GM21723 (cell line): Measurements from ENCODE around the gene TMEM132A.
"Not testable (repeated sequence)": the region's sequence is repeated elsewhere in the genome, so short reads cannot be mapped to it uniquely, and the experiment has no call there.

Source experiments
- ATAC-seq: cut with Tn5 transposase; IDR thresholded peaks from one replicate; pipeline ENCODE4 v1.9.1; 2021; ENCODE audit warnings: mild to moderate bottlenecking, moderate library complexity; ENCODE audit not compliant: unreplicated experiment

Gene TMEM132A

DNA sequence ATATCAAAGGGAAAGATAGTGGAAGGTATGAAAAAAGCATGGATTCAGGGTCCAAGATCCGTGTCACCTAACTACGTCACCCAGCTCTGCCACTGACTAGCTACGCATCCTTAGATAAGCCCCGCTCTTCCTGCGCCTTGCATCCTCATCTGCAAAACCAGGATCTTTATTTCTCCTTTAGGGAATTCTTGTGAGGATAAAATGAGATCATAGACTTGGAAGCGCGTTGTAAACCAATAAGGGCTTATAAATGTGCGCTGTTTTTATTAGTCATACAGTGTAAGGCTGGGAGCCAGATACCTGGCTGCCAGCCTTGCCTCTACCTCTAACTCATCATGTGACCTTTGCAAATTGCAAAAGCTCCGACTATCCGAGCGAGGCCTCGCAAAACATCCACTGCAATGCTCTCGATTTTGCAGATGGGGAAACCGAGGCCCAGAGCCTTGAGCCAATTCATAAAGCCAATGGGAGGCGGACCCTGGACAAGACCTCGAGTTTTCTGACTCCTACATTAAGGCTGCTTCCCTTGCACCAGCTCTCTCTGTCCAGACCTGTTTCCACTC, 18.6 kb upstream of the TMEM132A start:
- ATAC-seq: no peak

DNA sequence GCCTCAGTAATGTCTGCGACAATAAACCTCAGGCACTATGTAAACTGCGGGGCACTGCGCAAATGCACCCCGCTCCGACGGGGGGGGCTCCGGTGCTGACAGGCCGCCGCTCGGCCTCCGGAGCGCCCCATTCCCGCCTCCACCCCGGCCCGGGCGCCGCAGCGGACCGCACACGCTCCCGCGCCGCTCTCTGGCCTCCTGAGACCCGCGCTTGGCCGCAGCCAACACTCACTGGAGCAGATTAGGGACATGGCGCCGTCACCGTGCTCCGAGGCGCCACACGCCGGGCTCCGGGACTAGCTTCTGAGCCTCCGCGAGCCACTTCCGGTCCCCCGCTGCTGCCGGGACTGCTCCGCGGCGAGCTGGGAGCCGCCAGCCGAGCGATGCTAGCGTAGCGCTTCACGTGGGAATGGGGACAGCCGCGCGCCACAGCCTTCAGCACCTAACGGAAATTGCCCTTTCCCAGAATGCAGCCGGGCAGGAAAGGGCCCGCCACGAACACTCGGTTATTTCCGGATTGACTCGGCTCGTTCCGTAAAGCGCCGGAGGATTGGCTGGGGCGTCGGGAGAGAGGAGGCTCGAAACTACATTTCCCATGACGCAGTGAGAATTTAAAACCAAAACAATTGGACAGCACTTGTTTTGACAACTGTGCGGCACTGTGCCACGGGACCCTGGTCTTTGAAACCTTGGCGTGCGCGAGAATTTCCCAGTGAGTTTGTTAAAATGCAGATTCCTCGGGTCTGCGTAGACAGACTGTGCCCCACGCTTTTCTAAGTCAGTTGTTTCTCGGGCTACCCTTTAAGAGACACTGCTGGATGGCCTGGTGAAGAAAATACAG, 17.9 kb upstream of the TMEM132A start, which contains the start of gene PRPF19:
Gene PRPF19 (minus strand): TSS at position 454 of the 841 bp plus-strand sequence. CDS start 203 bp downstream, at position 251.
- peak; percentile 71 for ATAC-seq

DNA sequence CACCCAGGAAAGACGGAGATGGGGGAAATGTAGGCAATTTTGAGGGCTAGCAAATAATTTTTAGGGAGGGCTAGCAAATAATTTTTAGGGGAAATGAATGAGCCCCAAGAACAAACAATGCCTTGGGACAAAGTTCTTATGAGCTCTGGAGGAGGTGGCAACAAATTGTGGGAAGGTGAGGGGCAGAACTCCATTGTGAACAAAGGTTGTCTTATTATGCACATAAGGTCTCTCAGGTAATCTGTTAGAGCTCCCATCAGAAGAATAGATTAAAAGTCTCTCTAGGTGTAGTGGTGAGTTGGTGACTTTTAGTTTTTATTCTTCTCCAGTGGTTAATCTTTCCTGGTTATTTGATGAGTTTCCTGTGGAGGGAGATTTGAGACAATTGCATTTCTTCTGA, 15.5 kb upstream of the TMEM132A start:
- ATAC-seq: no peak

DNA sequence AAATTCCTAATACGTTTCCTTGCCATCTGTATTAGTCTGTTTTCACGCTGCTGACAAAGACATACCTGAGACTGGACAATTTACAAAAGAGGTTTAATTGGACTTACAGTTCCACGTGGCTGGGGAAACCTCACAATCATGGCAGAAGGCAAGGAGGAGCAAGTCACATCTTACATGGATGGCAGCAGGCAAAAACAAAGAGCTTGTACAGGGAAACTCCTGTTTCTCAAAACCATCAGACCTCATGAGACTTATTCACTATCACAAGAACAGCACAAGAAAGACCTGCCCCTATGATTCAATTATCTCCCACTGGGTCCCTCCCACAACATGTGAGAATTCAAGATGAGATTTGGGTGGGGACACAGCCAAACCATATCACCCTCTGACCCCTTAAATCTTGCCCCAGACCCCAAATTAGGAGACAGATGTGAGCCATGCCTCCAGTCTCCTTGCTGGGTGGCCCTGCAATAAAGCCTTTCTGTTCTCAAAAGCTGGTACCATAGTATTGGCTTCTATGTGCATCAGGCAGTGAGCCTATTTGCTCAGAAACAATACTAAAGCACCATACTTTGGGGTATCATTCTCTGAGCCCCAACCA, 14.5 kb upstream of the TMEM132A start:
- ATAC-seq: not testable (repeated sequence)

DNA sequence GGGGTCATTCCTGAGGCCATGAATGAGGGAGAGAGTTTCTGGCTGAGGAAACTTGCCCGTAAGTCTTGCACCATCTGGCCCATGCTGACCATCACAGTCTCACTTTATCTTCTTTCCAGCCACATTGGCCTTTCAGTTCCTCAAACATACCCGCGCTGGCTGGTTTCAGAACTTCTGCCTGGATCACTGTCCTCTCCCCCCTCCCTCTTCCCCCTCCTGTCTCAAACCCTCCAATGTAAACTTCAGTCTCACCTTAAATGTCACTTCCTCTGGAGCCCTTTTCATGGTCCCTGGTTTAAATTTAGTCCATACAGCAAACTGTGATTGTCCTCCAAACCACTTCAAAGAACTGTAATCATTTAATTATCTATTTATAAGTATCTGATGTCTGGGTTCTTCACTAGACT, 14.0 kb upstream of the TMEM132A start:
- ATAC-seq: peak; percentile 40

DNA sequence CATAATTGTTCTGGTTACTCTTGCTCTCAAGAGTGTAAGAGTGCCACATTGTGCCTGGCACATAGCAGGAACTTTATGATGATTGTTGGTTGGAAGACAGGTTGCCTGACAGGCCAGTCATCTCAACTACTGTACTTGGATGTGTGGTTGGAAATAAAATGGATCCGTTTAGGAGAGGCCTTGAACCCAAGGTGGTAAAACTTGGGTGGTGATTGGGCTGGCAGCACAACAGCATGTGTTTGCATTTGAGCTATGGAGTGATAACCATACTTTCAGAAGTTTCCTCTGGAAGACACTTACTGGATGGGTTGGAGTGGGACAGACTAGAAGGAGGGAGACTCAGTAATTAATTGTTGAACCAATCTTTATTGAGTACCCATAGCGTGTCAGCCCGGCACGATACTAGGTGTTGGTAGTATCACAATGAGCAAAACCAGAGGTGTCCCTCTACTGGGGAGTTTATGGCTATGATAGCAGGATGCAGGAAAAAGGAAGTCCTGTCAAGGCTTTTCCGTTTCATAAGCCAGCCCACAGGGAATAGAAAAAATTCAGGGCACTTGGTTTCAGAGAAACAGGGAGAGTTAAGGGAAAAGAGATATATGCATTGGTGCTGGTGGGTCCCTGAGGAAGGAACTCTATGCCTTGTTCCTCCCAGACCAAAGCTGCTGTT, 13.4 kb upstream of the TMEM132A start:
- no peak for ATAC-seq

DNA sequence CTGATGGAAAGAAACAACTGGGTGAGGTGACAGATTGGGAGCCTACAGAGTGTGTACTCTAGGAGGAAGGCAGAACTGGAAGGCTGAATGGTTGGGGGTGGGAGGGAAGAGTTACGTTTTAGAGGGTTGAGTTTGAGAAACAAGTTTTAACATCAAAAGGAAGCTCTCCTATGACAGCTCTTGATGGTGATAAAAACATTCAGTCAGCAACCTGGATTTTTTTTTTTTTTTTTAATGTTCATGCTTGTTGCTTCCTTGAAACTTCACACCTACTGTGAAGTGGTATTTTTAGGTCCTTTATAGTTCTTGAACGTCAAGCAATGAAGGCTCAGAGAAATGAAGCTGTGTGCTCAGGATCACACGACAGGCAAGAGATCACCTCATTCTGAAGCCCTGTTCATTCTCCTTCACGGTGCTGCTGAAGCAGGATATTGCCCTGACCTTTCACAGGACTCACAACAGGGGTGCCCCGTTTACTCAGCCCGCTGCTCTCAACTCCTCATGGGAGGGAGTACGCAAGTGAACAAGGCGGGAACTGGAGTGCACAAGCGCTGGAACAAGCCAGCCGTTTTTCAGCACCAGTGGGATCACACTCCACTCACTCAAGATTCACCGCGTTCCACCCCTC, 11.9 kb upstream of the TMEM132A start:
- no peak for ATAC-seq

DNA sequence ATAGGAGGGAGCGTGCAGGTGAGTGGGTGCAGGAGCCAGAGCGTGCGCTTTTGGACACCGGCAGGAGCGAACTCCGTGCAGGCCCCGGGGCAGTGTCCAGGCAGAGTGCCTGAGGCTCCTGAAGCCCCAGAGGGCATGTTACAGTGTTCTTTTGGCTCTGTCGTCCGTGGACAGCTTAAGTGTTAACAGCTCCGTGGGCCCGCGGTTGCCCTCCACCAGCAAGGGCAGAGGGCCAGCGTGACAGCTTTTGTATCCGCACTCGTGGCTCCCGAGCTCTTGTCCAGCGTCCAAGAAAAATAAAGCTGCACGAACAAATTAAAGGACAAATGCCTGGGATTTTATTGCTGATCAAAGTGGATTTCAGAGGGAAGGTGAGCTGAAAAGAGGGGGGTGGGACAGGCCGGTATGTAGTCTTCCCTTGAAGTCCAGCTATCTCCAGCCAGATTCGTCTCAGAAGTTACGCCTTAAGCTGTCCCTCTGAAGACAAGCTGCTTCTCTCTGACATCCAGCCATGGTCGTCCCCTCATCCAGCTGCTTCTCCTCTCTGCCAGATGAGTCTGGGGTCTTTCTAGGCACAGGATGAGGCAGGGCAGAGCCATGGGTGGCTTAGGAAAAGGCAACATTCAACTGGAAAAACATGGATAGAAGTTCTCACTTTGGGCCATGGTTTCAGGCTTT, 11.3 kb upstream of the TMEM132A start:
- ATAC-seq: no peak

DNA sequence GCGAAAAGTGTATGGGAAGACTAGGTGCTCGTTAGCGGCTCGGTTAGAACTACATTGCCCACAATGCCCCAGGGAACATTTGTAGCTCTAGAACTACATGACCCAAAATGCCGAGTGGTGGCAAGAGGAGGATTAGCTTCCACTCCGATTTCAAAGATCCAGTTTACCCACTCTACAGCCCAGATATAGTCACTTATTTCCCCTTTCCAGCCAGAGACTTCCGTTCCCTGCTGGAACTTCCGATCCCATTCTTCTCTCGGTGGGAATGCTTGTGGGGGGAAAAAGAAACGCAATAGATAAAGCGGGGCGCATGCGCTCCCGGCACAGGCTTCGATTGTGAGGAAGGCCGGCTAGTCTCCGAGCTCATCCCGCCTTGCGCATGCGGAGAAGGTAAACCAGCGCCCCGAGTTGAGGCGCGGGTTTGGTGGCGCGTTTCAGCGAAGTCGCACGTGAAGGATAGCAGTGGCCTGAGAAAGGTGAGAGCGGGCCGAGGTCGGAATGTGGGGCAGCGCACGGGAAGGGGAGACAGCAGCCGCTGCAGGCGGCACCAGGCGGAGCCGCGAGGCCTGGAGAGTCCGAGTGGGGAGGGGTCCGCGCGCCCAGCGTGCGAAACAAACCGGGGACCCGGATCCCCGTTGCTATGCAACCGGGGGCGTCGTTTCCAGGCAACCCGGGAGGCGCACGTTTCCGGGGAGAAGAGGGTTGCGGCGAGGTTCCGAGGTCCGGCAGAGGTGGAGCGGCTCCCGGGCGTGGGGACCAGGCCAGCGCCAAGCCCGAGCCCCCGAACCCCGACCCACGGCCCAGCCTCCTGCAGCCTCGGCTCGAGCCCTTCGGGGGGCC, 10.2 kb upstream of the TMEM132A start, which contains the start of gene TMEM109:
Gene TMEM109 (plus strand): TSS at position 366 of the 840 bp plus-strand sequence. CDS start 5,536 bp downstream, outside the sequence.
- ATAC-seq: peak; percentile 40

DNA sequence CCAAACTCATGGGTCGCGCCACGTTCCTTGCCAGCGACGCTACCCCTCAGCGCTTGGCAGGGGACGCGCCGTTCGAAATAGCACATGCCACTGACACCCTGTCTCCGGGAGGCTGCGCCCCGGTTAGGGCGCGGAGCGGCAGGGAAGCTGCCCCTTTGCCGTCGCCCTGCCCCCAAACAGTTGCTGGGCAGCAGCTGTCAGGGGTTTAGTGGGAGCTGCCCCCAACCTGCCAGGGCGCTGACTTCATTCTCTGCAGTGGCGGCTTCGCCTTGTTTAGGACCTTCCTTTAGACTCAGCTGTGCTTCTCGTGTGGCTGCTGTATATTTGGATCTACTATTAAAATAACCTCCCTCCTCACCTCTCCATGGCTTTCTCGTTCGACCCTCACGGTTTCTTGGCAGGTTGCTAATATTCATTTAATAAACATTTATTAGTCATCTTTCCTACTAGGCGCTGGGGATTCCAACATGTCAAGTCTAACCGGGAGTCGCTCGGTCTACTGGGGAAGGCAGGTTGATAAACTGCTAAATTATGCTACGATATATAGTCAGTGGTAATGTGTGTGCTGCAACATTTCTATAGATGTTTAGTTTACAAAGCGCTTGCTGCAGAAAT, 9.5 kb upstream of the TMEM132A start:
- peak; percentile 8 for ATAC-seq

DNA sequence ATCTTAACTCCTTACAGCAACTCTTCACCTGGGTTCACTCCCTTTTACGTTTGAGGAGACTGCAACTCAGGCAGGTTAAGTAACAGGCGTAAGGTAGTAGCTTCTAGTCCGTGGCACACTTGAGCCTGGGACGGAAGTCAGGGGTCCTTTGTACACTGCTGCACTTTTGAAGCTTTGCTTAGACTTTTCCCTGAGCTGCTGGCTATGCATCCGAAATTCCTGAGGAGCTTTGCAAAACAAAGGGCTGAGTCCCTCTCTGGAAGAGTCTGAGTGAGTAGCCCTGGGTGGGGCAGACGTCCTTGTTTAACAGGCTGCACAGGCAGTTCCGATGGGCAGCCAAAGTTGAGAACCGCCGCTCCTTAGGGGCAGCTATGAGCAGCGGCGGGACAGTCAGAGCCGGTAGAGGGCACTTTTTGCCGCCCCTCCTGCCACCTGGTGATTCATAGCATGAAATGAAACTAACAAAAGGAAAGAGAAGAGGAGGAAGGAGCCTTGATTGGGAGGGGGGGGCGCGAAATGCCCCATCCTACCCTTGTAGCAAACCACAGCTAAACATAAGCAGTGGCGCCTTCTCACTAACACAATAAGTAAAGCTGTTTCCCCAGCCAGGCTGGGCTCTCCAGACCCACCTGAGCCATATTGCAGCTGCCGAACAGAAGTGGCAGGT, 8.9 kb upstream of the TMEM132A start:
- peak; percentile 50 for ATAC-seq

DNA sequence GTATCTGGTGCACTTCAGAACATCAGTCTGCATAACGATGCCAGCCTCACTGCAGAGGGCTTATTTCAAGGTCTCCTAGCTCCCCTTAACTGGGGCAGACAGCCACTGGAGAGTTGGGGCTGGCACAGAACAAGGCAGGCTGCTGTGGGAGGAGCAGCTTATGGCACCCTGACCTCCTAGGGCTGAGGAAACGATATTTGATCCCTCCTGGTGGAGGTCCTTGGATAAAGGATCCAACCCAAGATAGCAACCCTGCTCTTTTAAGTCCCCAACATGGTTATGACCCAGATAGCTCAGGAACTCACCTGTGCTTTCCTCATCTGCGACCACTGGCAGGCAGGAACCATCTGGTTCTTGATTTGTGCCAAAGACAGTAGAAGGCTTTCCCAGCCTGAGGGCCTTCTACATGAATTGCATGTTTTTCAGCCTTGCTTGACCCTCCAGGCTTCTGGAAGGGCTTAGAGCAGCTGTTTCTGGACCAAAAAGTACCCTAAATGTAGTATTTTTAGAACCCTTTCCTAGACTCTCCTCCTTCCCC, 7.5 kb upstream of the TMEM132A start:
- no peak for ATAC-seq

DNA sequence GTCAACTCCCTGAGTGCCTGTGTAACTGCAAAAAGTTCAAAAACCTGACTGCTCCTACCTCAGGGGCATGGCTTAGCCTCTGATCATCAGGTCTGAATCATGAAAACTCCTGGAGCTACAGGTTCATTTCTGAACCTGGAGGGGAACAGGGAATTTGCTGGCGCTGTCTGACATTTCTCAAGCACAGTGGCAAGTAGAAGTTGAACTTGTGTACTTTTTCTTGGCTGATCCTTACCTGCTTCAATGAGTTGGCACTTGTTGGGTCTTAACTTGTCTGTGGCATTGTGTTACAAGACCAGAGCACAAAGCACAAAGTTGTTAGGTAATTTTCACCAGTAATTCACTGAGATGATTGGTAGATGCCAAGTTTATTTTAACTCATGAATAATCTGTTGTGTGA, 7.0 kb upstream of the TMEM132A start:
- no peak for ATAC-seq

DNA sequence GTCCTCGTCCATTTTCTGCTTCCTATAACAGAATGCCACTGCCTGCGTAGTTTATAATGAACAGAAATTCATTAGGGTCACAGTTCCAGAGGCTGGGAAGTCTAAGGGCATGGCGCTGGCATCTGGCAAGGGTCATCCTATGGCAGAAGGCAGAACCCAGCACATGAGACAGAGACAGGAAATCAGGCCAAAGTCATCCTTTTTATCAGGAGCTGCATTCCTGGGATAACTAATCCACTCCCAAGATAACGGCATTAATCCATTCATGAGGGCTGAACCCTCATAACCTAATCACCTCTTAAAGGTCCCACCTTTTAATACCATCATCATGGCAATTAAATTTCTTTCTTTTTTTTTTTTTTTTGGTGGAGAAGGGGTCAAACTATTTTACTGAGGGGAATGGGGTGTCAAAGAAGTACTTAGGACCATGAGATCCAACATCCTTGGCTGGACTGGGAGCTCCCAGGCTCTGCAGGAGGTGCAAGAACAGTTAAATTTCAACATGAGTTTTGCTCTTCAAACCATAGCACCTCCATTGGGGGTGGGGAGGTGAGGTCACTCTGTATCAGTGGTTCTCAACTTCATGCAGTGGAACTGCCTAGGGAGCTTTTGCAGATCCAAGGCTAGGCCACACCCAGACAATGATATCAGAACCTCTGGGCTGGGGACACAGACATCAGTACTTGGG, 5.9 kb upstream of the TMEM132A start:
- ATAC-seq: no peak

DNA sequence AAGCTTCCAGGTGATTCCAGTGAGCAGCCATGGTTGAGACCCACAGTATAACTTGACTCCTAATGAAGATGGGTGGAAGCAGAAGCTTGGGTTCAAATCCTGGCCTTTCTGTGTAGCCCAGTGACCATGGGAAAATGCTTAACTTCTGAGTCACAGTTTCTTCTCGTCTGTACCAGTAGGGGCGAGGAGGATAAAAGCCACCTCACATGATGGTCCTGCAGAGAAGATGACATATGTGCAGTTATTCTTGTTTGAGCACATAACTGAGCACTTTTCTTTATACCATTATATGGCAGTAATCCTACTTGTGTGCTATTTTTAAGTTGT, 5.4 kb upstream of the TMEM132A start:
- ATAC-seq: no peak

DNA sequence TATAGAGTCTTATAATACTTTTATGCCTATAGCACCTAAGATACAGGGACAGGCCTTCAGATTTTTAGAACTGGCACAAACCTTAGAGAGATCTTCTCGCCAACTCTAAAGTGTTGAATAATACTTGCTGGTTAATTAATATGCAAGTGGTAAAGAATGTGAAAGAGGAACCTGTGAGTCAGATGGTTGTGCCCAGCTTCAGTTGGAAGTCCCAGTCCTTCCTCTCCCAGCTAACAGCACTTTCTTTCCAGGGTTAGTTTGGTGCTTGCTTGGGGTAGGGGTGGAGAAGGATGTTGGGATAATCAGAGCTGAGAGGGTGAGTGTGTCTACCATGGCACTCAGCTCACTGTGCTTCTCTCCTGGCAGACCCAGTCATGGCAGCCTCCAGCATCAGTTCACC, 4.9 kb upstream of the TMEM132A start:
- ATAC-seq: no peak

DNA sequence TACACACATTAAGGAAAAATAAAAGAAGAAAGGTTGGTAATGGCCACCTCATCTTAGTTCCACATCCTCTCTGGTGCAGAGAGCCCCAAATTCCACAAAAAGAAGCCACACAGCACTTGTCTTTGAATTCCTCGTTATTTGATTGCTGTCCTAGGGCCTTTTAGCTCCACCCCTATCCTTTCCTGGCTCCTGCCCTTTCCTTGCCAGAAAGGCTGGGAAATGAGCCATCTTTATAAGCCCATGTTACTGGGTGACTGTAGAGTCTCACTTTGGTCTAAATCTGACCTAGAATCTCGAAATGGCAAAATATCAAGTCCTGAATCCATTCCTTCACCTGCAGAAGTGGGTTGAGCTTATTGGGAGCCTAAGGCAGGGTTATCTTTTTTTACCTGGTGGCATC, 4.3 kb upstream of the TMEM132A start:
- no peak for ATAC-seq

DNA sequence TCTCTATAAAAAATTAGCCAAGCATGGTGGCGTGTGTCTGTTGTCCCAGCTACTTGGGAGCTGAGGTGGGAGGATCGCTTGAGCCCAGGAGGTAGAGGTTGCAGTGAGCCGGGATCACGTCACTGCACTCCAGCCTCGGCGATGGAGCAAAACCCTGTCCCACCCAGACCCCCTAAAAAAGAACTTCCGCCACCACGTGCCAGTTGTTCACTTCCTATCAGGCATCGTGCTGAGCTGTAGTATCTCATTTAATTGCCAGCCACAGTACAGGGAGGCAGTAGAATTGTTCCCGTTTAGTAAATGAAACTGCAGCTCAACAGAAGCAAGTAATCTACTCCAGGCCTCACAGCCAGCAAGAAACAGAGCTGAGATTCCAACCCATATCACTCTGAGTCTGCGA, 3.0 kb upstream of the TMEM132A start:
- no peak for ATAC-seq
